Measurements from ENCODE around the gene MAD1L1. TPM values are rescaled to one million over a fixed set of nuclear protein-coding genes. Genes with fewer than 3 reads are reported as not detected.

The MAD1L1 gene
- total and polyA plus RNA-seq, 2 experiments from 2014 or later: 38.2 to 69.8 TPM

DNA sequence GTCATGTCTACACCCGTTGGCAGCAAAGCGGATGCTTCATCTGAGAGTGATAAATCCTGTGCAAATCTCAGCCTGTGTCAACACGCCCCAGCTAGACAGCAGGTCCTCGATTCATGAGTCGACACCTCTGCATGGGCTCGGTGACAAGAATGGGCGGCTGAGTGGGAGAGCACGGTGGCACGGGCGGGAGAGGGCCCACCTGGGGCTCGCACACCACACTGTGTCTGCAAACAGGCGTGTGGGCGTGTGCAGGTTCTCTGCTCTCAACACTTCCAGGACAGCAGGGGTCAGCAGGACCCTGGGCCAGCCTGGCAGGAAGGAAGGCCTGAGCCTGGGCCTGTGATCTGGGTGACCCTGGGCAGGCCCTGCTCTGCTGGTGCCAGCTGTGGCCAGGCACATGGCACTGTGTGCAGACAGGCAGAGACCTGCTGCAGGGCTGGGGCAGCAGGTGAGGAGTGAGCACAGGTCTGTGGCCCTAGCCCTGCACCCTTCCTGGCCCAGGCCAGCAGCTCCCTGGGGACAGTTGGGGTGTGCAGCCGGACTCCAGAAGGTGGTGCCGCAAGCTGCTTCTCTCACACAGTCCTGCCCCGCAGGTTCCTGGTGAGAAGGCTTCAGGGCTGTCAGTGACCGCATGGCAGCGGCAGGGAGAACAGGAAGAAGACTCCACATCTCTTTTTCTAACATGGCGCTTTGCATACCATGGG is 346.2 kb downstream of the MAD1L1 start:
- 89% methylated on average over 18 to 19 of the region's 19 CpGs for WGBS, 2 experiments (ENCODE audit: low coverage in 1 of 2, low lambda C conversion rate in 2 of 2, missing lambda C conversion rate in 2 of 2)
- peaks cover 35% of the 10 kb centered on the region for H3K4me1 ChIP-seq (ENCODE audit: insufficient read depth)
- H3K9me3 ChIP-seq (ENCODE audit: low read depth): no peaks in the 10 kb centered on the region
- no peak for TF ChIP-seq EZH2 (IDR thresholded peaks at IDR 0.05; ENCODE audit: insufficient read depth, poor library complexity, severe bottlenecking)
- no peak for TF ChIP-seq EZH2phosphoT487 (IDR thresholded peaks at IDR 0.05; ENCODE audit: insufficient read depth, low read depth)
- H3K27ac ChIP-seq: no peak overlapping the region
- DNase-seq: no peak
- H3K36me3 ChIP-seq (ENCODE audit: low read depth): no peaks in the 10 kb centered on the region
- H2AFZ ChIP-seq: no peak overlapping the region
- in situ Hi-C loops (cut with MboI): no loop called here
- no peaks in the 10 kb centered on the region for H3K27me3 ChIP-seq (replicated peaks; ENCODE audit: insufficient read depth)
- H3K4me2 ChIP-seq (ENCODE audit: unreplicated experiment): no peak overlapping the region
- no peaks in the 10 kb centered on the region for H4K20me1 ChIP-seq (ENCODE audit: insufficient read depth)
- H3K9ac ChIP-seq: no peak overlapping the region
- no peaks in the 10 kb centered on the region for H3K79me2 ChIP-seq (ENCODE audit: insufficient read depth)
- no peaks in the 10 kb centered on the region for H3F3A ChIP-seq (ENCODE audit: insufficient read depth)
- H3K9me2 ChIP-seq (ENCODE audit: insufficient read depth): no peaks in the 10 kb centered on the region
- no peak overlapping the region for H3K4me3 ChIP-seq

DNA sequence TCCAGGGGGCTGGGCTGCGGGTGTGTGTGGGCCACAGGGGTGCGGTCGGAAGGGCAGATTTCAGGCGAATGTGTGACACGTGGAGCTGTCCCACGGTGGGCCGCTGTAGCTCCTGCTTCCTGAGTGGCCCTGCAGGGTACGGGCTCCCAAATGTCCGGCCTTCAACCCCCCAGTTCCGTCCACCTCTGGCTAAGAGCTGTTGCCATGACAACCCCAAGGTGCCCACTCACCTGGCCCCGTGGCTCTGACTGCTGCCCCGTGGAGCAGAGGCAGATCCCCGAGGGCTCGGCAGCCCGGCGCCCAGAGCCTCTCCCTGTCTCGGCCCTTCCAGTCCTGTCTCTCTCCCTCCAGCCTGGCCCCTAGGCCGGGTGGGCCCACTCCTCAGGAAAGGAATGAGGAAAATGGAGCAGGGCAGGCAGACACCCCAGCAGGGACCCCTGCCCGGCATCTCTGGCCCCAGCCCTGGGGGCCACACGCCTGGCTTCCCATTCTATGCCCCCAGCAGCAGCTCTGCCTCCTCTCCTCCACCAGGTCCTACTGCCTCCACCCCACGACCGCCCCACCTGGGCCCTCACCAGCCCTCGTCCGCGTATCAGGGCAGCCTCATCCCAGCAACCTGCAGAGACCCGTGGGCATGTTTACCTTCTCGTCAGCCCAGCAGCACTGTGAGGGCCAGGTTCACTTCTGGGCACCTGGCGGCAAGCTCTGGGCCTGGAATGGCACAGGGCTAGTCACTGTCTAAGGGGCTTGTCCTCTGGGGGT is 347.1 kb downstream of the MAD1L1 start:
- Histone ChIP-seq H3K36me3 (ENCODE audit: low read depth) (no peaks in the 10 kb centered on the region), H3K79me2 (ENCODE audit: insufficient read depth) (no peaks in the 10 kb centered on the region), H3F3A (ENCODE audit: insufficient read depth) (no peaks in the 10 kb centered on the region), H3K4me1 (ENCODE audit: insufficient read depth) (peaks cover 35% of the 10 kb centered on the region), H3K27ac (no peak overlapping the region), H3K9me3 (ENCODE audit: low read depth) (no peaks in the 10 kb centered on the region), H2AFZ (no peak overlapping the region), H4K20me1 (ENCODE audit: insufficient read depth) (no peaks in the 10 kb centered on the region), H3K4me3 (no peak overlapping the region), H3K9ac (no peak overlapping the region), H3K27me3 (replicated peaks; ENCODE audit: insufficient read depth) (no peaks in the 10 kb centered on the region), H3K4me2 (ENCODE audit: unreplicated experiment) (no peak overlapping the region), H3K9me2 (ENCODE audit: insufficient read depth) (no peaks in the 10 kb centered on the region)
- no peak for DNase-seq
- TF ChIP-seq EZH2 (IDR thresholded peaks at IDR 0.05; ENCODE audit: insufficient read depth, poor library complexity, severe bottlenecking) (no peak), EZH2phosphoT487 (IDR thresholded peaks at IDR 0.05; ENCODE audit: insufficient read depth, low read depth) (no peak)
- in situ Hi-C loops (cut with MboI): no loop called here
- WGBS, 2 experiments (ENCODE audit: low coverage in 1 of 2, low lambda C conversion rate in 2 of 2, missing lambda C conversion rate in 2 of 2): 86 to 91% methylated on average over 26 to 28 of the region's 28 CpGs

DNA sequence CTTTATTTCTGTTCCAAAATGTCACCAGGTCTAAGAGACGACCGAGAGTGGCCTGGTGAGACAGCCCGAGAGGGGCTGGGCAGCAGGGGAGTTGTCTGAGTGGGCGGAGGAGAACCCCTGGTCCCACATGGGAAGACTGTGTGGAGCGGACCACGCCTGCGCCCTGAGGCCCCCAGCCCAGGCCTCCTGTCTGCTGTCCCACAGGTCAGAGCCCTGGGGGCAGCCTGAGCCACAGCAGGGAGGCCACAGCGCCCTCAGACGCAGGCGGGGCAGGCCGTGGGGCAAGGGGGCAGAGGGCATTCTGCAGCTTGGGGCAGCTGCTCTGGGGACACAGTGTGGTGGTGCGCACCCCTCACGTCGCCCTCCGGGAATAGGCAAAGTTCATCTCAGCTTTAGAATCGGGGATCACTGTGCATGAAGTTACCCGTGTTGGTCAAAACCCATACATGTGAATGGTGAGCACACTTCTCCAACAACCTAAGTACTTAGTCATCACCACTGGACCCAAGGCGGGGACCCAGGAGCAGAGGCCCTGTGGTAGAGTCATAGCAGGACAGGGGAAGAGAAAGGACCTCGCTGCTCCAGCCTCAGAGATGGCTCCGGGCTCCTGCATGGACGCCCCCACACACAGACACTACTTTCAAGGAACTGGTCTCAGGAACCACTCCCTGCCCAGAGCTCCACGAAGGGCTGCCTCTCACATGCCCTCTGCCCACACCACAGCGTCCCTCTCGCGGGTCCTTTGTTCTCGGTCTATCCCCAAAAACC is 348.0 kb downstream of the MAD1L1 start:
- TF ChIP-seq EZH2 (IDR thresholded peaks at IDR 0.05; ENCODE audit: insufficient read depth, poor library complexity, severe bottlenecking) (no peak), EZH2phosphoT487 (IDR thresholded peaks at IDR 0.05; ENCODE audit: insufficient read depth, low read depth) (no peak)
- Histone ChIP-seq H4K20me1 (ENCODE audit: insufficient read depth) (no peaks in the 10 kb centered on the region), H3K36me3 (ENCODE audit: low read depth) (no peaks in the 10 kb centered on the region), H3K9ac (no peak overlapping the region), H3K4me2 (ENCODE audit: unreplicated experiment) (no peak overlapping the region), H3F3A (ENCODE audit: insufficient read depth) (no peaks in the 10 kb centered on the region), H3K27me3 (replicated peaks; ENCODE audit: insufficient read depth) (no peaks in the 10 kb centered on the region), H3K9me2 (ENCODE audit: insufficient read depth) (no peaks in the 10 kb centered on the region), H3K79me2 (ENCODE audit: insufficient read depth) (no peaks in the 10 kb centered on the region), H3K9me3 (ENCODE audit: low read depth) (no peaks in the 10 kb centered on the region), H3K4me3 (no peak overlapping the region), H2AFZ (no peak overlapping the region), H3K27ac (no peak overlapping the region), H3K4me1 (ENCODE audit: insufficient read depth) (peaks cover 34% of the 10 kb centered on the region)
- peak; percentile 66 for DNase-seq
- in situ Hi-C loops (cut with MboI): no loop called here
- WGBS, 2 experiments (ENCODE audit: low coverage in 1 of 2, low lambda C conversion rate in 2 of 2, missing lambda C conversion rate in 2 of 2): 90 to 91% methylated on average over 22 to 26 of the region's 26 CpGs

DNA sequence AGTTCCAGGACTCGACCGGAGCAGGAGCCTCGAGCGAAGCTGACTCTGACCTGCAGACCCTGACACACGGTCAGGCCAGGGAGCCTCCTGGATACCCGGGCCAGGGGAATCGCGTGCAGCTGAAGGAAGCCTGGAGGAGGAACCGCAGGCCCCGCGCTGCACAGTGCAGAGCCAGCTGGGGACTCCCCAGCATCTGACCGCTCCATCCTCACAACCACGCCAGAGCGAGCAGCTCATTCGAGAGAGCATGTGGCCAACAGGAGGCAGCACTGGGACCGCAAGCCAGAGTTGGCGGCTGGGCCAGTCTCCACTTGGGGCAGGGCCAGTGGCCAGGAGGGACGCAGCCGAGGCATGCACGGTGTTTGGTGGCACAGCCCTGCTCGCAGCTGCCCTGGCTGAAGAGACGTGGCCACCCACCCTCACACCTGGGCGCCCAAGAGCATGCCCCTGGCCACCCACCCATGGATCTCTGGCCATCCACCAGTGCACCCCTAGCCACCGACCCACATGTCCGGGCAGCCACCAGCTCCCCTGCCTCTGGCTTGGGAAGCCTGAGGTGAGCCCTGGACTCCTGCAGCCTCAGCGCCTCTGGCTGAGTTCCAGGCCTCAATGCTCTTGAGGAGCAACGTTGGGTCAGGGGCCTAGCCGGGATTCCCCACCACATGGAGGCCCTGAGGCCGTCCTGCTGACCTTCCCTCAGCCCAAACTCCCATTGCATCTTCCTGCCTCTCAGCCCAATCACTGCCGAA is 348.7 kb downstream of the MAD1L1 start:
- Histone ChIP-seq H2AFZ (no peak overlapping the region), H3K9me2 (ENCODE audit: insufficient read depth) (no peaks in the 10 kb centered on the region), H4K20me1 (ENCODE audit: insufficient read depth) (no peaks in the 10 kb centered on the region), H3K4me3 (no peak overlapping the region), H3K9ac (no peak overlapping the region), H3K4me1 (ENCODE audit: insufficient read depth) (peaks cover 28% of the 10 kb centered on the region), H3K79me2 (ENCODE audit: insufficient read depth) (no peaks in the 10 kb centered on the region), H3K4me2 (ENCODE audit: unreplicated experiment) (peak overlapping the region; percentile 5), H3K36me3 (ENCODE audit: low read depth) (no peaks in the 10 kb centered on the region), H3K27ac (no peak overlapping the region), H3K9me3 (ENCODE audit: low read depth) (no peaks in the 10 kb centered on the region), H3F3A (ENCODE audit: insufficient read depth) (no peaks in the 10 kb centered on the region), H3K27me3 (replicated peaks; ENCODE audit: insufficient read depth) (no peaks in the 10 kb centered on the region)
- no peak for DNase-seq
- TF ChIP-seq EZH2phosphoT487 (IDR thresholded peaks at IDR 0.05; ENCODE audit: insufficient read depth, low read depth) (no peak), EZH2 (IDR thresholded peaks at IDR 0.05; ENCODE audit: insufficient read depth, poor library complexity, severe bottlenecking) (no peak)
- in situ Hi-C loops (cut with MboI): no loop called here
- WGBS, 2 experiments (ENCODE audit: low coverage in 1 of 2, low lambda C conversion rate in 2 of 2, missing lambda C conversion rate in 2 of 2): 86% methylated on average over 30 of the region's 30 CpGs
